SK-N-DZ (cell line): ENCODE measurements around the gene PLPPR2.
"Not testable (repeated sequence)": the region's sequence is repeated elsewhere in the genome, so short reads cannot be mapped to it uniquely, and the experiment has no call there.

Experiments
- DNase-seq: peaks from one replicate; pipeline ENCODE4 v3.0.0-alpha.2; 2015; ENCODE audit warnings: low spot score

Gene PLPPR2

GRCh38 chr19:11339254-11340098, 15.8 kb upstream of the PLPPR2 start, which contains the start of gene RAB3D:
Gene RAB3D (minus strand): TSS chr19:11339657. CDS start chr19:11337399, 2,258 bp downstream.
- DNase-seq: peak; percentile 87

- not testable (repeated sequence) for DNase-seq
Observed at GRCh38 chr19:11340099-11340467, 15.1 kb upstream of the PLPPR2 start.

GRCh38 chr19:11342429-11342828, 12.8 kb upstream of the PLPPR2 start:
- DNase-seq: no peak

GRCh38 chr19:11345122-11345803, 10.0 kb upstream of the PLPPR2 start:
- DNase-seq: no peak

- DNase-seq: peak; percentile 98
Observed at GRCh38 chr19:11346104-11346940, 8.9 kb upstream of the PLPPR2 start, which contains the start of the genes CCDC159 and TMEM205. Gene CCDC159 (plus strand): TSS chr19:11346519. CDS start chr19:11346607, 88 bp downstream. Gene TMEM205 (minus strand): TSS chr19:11346268. CDS start chr19:11345619, 649 bp downstream.

GRCh38 chr19:11347546-11348039, 7.6 kb upstream of the PLPPR2 start:
- no peak for DNase-seq

GRCh38 chr19:11349171-11349570, 6.1 kb upstream of the PLPPR2 start:
- DNase-seq: no peak

- DNase-seq: not testable (repeated sequence)
Observed at GRCh38 chr19:11354102-11354501, 1.1 kb upstream of the PLPPR2 start.

GRCh38 chr19:11356074-11356397, 804 bp downstream of the PLPPR2 start:
- no peak for DNase-seq

- DNase-seq: no peak
Observed at GRCh38 chr19:11356676-11357550, 1.7 kb downstream of the PLPPR2 start.

- no peak for DNase-seq
Observed at GRCh38 chr19:11359421-11359820, 4.2 kb downstream of the PLPPR2 start.

GRCh38 chr19:11361037-11361770, 6.0 kb downstream of the PLPPR2 start:
- no peak for DNase-seq

- no peak for DNase-seq
Observed at GRCh38 chr19:11361771-11362731, 6.8 kb downstream of the PLPPR2 start.

- DNase-seq: no peak
Observed at GRCh38 chr19:11363881-11364280, 8.6 kb downstream of the PLPPR2 start.

GRCh38 chr19:11364296-11364904, 9.2 kb downstream of the PLPPR2 start:
- DNase-seq: no peak

GRCh38 chr19:11364935-11365334, 9.7 kb downstream of the PLPPR2 start:
- DNase-seq: no peak

GRCh38 chr19:11365557-11366117, 10.4 kb downstream of the PLPPR2 start:
- no peak for DNase-seq

- DNase-seq: no peak
Observed at GRCh38 chr19:11367528-11367927, 12.3 kb downstream of the PLPPR2 start.
